Measurements from ENCODE around the gene MESP2.

- no peak for TF ChIP-seq CTCF (IDR thresholded peaks at IDR 0.05; ENCODE audit: low read length)
- TF ChIP-seq EZH2 (optimal IDR thresholded peaks at IDR 0.05; ENCODE audit: low read depth, low read length), result no peak
Observed at GRCh38 chr15:89784686-89784960, 8.5 kb downstream of the MESP2 start.
